ENCODE measurements around the gene PPM1B. TPM values are rescaled to one million over a fixed set of nuclear protein-coding genes. Genes with fewer than 3 reads are reported as not detected.

PPM1B gene
- total and polyA plus RNA-seq, 9 of the 15 experiments (the other 6 are each of a cell fraction or from before 2014, with no cell fraction given): 8.9 to 44.0 (median 28.6) TPM

DNA sequence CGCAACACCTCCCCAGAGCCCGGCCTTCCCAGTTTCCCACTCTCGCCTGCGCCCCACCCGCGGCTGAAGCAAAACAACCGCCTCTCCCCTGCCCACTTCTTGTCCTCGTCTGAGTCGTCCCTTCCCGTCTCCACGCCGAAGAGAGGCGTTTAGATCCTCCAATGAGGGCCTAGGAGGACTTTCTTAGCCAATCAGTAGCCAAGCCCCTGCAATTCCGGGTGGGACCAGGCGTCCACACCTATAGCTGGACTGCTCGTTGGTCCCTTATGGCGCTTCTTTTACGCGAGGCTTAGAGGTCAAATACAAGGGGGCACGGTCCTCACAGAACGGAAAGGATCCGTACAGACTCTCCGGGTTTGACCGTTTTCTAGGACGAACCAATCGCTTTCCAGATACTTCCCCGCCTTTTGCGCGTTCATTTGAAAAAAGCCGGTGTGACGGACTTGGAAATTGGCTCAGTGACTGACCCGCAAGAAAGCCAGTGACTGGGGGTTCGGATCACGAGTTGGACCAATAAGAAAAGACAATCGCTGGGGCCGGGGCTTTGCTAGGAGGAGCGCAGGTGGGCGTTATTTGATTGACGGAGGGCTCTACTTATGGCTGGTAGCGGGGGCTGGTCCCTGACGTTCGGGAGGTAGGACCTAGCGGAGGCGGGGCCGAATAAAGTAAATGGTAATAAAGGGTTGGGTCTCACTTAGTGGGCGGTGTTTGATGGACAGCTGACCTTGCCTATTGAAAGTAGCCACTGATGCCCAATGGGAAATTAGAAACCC lies 581 bp upstream of the PPM1B start (continued):
- TF ChIP-seq TCF7L2 (IDR thresholded peaks at IDR 0.05; ENCODE audit: low read depth, low read length) (no peak), PHF20 (IDR thresholded peaks at IDR 0.05; ENCODE audit: partially characterized antibody) (no peak), BMI1 (IDR thresholded peaks at IDR 0.05; ENCODE audit: low read length) (no peak), XRCC5 (IDR thresholded peaks at IDR 0.05; ENCODE audit: low read depth, low read length) (peak; percentile 66; the same call in 1 of the 2 replicates), NUFIP1 (IDR thresholded peaks at IDR 0.05; ENCODE audit: partially characterized antibody) (no peak), SMARCB1 (IDR thresholded peaks at IDR 0.05; ENCODE audit: insufficient read length, low read depth) (no peak), RBBP5 (IDR thresholded peaks at IDR 0.05; ENCODE audit: borderline replicate concordance, insufficient read depth, low read length, poor library complexity, severe bottlenecking) (peak; percentile 61), PTBP1 (IDR thresholded peaks at IDR 0.05; ENCODE audit: low read depth, low read length) (no peak), POU5F1 (IDR thresholded peaks at IDR 0.05; ENCODE audit: borderline replicate concordance, low read depth, low read length, partially characterized antibody) (no peak), POLR2H (tag; IDR thresholded peaks at IDR 0.05; ENCODE audit: low read depth) (peak; percentile 95), POLR2G (IDR thresholded peaks at IDR 0.05; ENCODE audit: low read depth, low read length) (peak; percentile 82), FOSL1 (tag; conservative IDR thresholded peaks at IDR 0.05) (no peak; the same call in none of the 2 replicates)
- TF ChIP-seq, protein P1, sequence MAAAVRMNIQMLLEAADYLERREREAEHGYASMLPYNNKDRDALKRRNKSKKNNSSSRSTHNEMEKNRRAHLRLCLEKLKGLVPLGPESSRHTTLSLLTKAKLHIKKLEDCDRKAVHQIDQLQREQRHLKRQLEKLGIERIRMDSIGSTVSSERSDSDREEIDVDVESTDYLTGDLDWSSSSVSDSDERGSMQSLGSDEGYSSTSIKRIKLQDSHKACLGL (CRISPR knock-in tag; IDR thresholded peaks at IDR 0.05; ENCODE audit: borderline replicate concordance, poor library complexity, severe bottlenecking): no peak
- TF ChIP-seq, protein P2, sequence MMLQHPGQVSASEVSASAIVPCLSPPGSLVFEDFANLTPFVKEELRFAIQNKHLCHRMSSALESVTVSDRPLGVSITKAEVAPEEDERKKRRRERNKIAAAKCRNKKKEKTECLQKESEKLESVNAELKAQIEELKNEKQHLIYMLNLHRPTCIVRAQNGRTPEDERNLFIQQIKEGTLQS (IDR thresholded peaks at IDR 0.05): no peak
- TF ChIP-seq, protein P2 (CRISPR knock-in tag; conservative IDR thresholded peaks at IDR 0.05): peak; percentile 9; the same call in 1 of the 2 replicates
- TF ChIP-seq, protein P3, sequence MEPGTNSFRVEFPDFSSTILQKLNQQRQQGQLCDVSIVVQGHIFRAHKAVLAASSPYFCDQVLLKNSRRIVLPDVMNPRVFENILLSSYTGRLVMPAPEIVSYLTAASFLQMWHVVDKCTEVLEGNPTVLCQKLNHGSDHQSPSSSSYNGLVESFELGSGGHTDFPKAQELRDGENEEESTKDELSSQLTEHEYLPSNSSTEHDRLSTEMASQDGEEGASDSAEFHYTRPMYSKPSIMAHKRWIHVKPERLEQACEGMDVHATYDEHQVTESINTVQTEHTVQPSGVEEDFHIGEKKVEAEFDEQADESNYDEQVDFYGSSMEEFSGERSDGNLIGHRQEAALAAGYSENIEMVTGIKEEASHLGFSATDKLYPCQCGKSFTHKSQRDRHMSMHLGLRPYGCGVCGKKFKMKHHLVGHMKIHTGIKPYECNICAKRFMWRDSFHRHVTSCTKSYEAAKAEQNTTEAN (CRISPR knock-in tag; IDR thresholded peaks at IDR 0.05): no peak
- TF ChIP-seq, protein P4, sequence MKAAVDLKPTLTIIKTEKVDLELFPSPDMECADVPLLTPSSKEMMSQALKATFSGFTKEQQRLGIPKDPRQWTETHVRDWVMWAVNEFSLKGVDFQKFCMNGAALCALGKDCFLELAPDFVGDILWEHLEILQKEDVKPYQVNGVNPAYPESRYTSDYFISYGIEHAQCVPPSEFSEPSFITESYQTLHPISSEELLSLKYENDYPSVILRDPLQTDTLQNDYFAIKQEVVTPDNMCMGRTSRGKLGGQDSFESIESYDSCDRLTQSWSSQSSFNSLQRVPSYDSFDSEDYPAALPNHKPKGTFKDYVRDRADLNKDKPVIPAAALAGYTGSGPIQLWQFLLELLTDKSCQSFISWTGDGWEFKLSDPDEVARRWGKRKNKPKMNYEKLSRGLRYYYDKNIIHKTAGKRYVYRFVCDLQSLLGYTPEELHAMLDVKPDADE (conservative IDR thresholded peaks at IDR 0.05; ENCODE audit: control insufficient read depth, low read depth, low read length): no peak
- TF ChIP-seq, protein P5, sequence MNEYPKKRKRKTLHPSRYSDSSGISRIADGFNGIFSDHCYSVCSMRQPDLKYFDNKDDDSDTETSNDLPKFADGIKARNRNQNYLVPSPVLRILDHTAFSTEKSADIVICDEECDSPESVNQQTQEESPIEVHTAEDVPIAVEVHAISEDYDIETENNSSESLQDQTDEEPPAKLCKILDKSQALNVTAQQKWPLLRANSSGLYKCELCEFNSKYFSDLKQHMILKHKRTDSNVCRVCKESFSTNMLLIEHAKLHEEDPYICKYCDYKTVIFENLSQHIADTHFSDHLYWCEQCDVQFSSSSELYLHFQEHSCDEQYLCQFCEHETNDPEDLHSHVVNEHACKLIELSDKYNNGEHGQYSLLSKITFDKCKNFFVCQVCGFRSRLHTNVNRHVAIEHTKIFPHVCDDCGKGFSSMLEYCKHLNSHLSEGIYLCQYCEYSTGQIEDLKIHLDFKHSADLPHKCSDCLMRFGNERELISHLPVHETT (CRISPR knock-in tag; conservative IDR thresholded peaks at IDR 0.05 in 1 of 2, IDR thresholded peaks at IDR 0.05 in 1 of 2): no peak

Data from K562 (cell line).